ENCODE results near the gene HNRNPA2B1. TPM values are rescaled to one million over a fixed set of nuclear protein-coding genes. Genes with fewer than 3 reads are reported as not detected.

HNRNPA2B1 gene
- total and polyA plus RNA-seq, 2 donors (not counting 1 experiment from before 2014, with no cell fraction given) = 167 to 524 TPM

GRCh38 chr7:26180792-26181198, 19.8 kb downstream of the HNRNPA2B1 start:
- Mint-ChIP-seq H3K27ac (peak overlapping the region; percentile 7), H3K4me3 (no peak overlapping the region), H3K9me3 (ENCODE audit: insufficient read depth) (no peaks in the 10 kb centered on the region), H3K4me1 (peaks cover 46% of the 10 kb centered on the region), H3K27me3 (no peaks in the 10 kb centered on the region)
- ChIA-PET POLR2A (interaction anchor here (1.3 kb wide), 1 partner anchor 11 kb away, joined by 4 read pairs; no protein-coding TSS in a partner anchor), CTCF (interaction anchor here (0.7 to 2.3 kb wide), 7 partner anchors 16 to 317 kb away, joined by 3 to 11 read pairs (median 4); no protein-coding TSS in a partner anchor)
- no peak for ATAC-seq (ENCODE audit: low read depth)
- TF ChIP-seq CTCF (IDR thresholded peaks at IDR 0.05) (no peak), EZH2 (IDR thresholded peaks at IDR 0.05; ENCODE audit: borderline replicate concordance, insufficient read depth, low read depth, low read length, poor library complexity, severe bottlenecking) (no peak)
- Histone ChIP-seq H3K9ac (ENCODE audit: low read length) (no peak overlapping the region), H4K20me1 (ENCODE audit: control insufficient read depth, insufficient read depth, low read length, poor library complexity, severe bottlenecking) (no peaks in the 10 kb centered on the region), H3K36me3 (replicated peaks in 1 of 2; ENCODE audit: control extremely low read depth in 1 of 2, control insufficient read depth in 1 of 2, extremely low read depth in 1 of 2, insufficient read depth in 2 of 2, low read length in 1 of 2) (no peaks in the 10 kb centered on the region), H3K9me3 (ENCODE audit: control extremely low read depth in 1 of 3, control insufficient read depth in 2 of 3, insufficient read depth in 1 of 3, low read length in 2 of 3) (no peaks in the 10 kb centered on the region), H3K4me3 (ENCODE audit: control extremely low read depth in 1 of 5, extremely low read depth in 1 of 5, insufficient read depth in 1 of 5, low read depth in 2 of 5, low read length in 4 of 5) (no peak overlapping the region), H3K27me3 (replicated peaks in 1 of 4; ENCODE audit: control extremely low read depth in 1 of 4, control insufficient read depth in 3 of 4, insufficient read depth in 4 of 4, low read length in 3 of 4) (no peaks in the 10 kb centered on the region), H3K27ac (ENCODE audit: low read length in 2 of 2) (peak overlapping the region in 1 of 2 donors; percentile 27), H3K4me1 (ENCODE audit: control insufficient read depth in 2 of 2, insufficient read depth in 2 of 2, low read length in 2 of 2) (peaks cover 0 to 3% of the 10 kb centered on the region in 2 donors), H3K79me2 (ENCODE audit: control insufficient read depth, insufficient read depth, low read length) (no peaks in the 10 kb centered on the region), H2AFZ (ENCODE audit: insufficient read depth, low read depth, low read length, poor library complexity, severe bottlenecking) (no peak overlapping the region), H3K4me2 (replicated peaks; ENCODE audit: low read depth, low read length, poor library complexity, severe bottlenecking) (no peak overlapping the region)
- intact Hi-C loops (cut with micrococcal nuclease) = no loop called here
- WGBS (ENCODE audit: insufficient coverage) = 83% methylated on average over 2 of the region's 5 CpGs
- DNase-seq = no peak

- H3K27me3 ChIP-seq (replicated peaks in 1 of 4; ENCODE audit: control extremely low read depth in 1 of 4, control insufficient read depth in 3 of 4, insufficient read depth in 4 of 4, low read length in 3 of 4) = no peaks in the 10 kb centered on the region
- no peak for ATAC-seq (ENCODE audit: low read depth)
- no peaks in the 10 kb centered on the region for H3K79me2 ChIP-seq (ENCODE audit: control insufficient read depth, insufficient read depth, low read length)
- intact Hi-C loops (cut with micrococcal nuclease) = no loop called here
- WGBS (ENCODE audit: insufficient coverage) = 85% methylated on average over 5 of the region's 8 CpGs
- no peak overlapping the region for H2AFZ ChIP-seq (ENCODE audit: insufficient read depth, low read depth, low read length, poor library complexity, severe bottlenecking)
- no peak for DNase-seq
- peaks cover 0 to under 1% of the 10 kb centered on the region in 2 donors for H3K4me1 ChIP-seq (ENCODE audit: control insufficient read depth in 2 of 2, insufficient read depth in 2 of 2, low read length in 2 of 2)
- no peaks in the 10 kb centered on the region for H3K9me3 ChIP-seq (ENCODE audit: control extremely low read depth in 1 of 3, control insufficient read depth in 2 of 3, insufficient read depth in 1 of 3, low read length in 2 of 3)
- Mint-ChIP-seq H3K4me1 (peaks cover 38% of the 10 kb centered on the region), H3K27ac (peak overlapping the region; percentile 68), H3K27me3 (no peaks in the 10 kb centered on the region), H3K9me3 (ENCODE audit: insufficient read depth) (no peaks in the 10 kb centered on the region), H3K4me3 (no peak overlapping the region)
- TF ChIP-seq CTCF (IDR thresholded peaks at IDR 0.05) = no peak
- TF ChIP-seq EZH2 (IDR thresholded peaks at IDR 0.05; ENCODE audit: borderline replicate concordance, insufficient read depth, low read depth, low read length, poor library complexity, severe bottlenecking) = no peak
- ChIA-PET CTCF (interaction anchor here (0.7 to 2.3 kb wide), 5 partner anchors 17 to 318 kb away, joined by 3 to 11 read pairs (median 4); no protein-coding TSS in a partner anchor), POLR2A (interaction anchor here (0.6 to 1.3 kb wide), 3 partner anchors 9 to 110 kb away, joined by 3 to 4 read pairs (median 3); no protein-coding TSS in a partner anchor)
- no peaks in the 10 kb centered on the region for H4K20me1 ChIP-seq (ENCODE audit: control insufficient read depth, insufficient read depth, low read length, poor library complexity, severe bottlenecking)
- no peak overlapping the region for H3K4me2 ChIP-seq (replicated peaks; ENCODE audit: low read depth, low read length, poor library complexity, severe bottlenecking)
- H3K27ac ChIP-seq (ENCODE audit: low read length in 2 of 2) = peak overlapping the region in 1 of 2 donors; percentile 27
- no peak overlapping the region for H3K9ac ChIP-seq (ENCODE audit: low read length)
- H3K36me3 ChIP-seq (replicated peaks in 1 of 2; ENCODE audit: control extremely low read depth in 1 of 2, control insufficient read depth in 1 of 2, extremely low read depth in 1 of 2, insufficient read depth in 2 of 2, low read length in 1 of 2) = no peaks in the 10 kb centered on the region
- H3K4me3 ChIP-seq (ENCODE audit: control extremely low read depth in 1 of 5, extremely low read depth in 1 of 5, insufficient read depth in 1 of 5, low read depth in 2 of 5, low read length in 4 of 5) = no peak overlapping the region
Observed at GRCh38 chr7:26179826-26180497, 20.6 kb downstream of the HNRNPA2B1 start.

Measured in B cell (primary cell).